Kidney capillary endothelial cell (primary cell): ENCODE results near the gene HADHA.
A peak's percentile ranks its signal among the peaks of the same experiment; 100 is the strongest.
"Not testable (repeated sequence)": the region's sequence is repeated elsewhere in the genome, so short reads cannot be mapped to it uniquely, and the experiment has no call there.

Experiments
- DNase-seq: peaks from one replicate; pipeline ENCODE4 v3.0.0-alpha.2; 2018; ENCODE audit warnings: low spot score

Gene HADHA

GRCh38 chr2:26244309-26245230, at the start of gene HADHA, which contains the start of gene HADHB:
Gene HADHA, minus strand, starts transcription at chr2:26244632. Its CDS starts 36 bp downstream, at chr2:26244596.
Gene HADHB, plus strand, starts transcription at chr2:26244939. Its CDS starts 9,316 bp downstream, at chr2:26254255.
- DNase-seq, result peak; percentile 83

GRCh38 chr2:26292646-26293045, 48.2 kb upstream of the HADHA start:
- DNase-seq, result no peak

GRCh38 chr2:26290001-26290400, 45.6 kb upstream of the HADHA start:
- DNase-seq, result no peak

DNA sequence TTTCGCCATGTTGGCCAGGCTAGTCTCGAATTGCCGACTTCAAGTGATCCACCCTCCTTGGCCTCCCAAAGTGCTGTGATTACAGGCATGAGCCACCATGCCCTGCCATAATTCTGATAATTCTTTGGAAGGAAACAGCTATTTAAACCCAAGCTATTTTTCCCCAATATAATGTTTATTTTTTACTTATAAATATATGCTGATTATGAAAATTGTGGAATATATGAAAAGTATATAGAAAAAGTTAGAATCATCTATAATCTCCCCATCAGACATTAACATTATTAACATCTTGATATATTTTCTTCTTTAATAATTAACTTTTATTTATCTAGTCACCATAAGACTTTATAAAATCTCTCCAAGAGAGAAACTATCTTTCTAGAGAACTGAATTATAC, 41.5 kb upstream of the HADHA start:
- no peak for DNase-seq

GRCh38 chr2:26284132-26284531, 39.7 kb upstream of the HADHA start:
- DNase-seq, result no peak

GRCh38 chr2:26283606-26284005, 39.2 kb upstream of the HADHA start:
- no peak for DNase-seq

DNA sequence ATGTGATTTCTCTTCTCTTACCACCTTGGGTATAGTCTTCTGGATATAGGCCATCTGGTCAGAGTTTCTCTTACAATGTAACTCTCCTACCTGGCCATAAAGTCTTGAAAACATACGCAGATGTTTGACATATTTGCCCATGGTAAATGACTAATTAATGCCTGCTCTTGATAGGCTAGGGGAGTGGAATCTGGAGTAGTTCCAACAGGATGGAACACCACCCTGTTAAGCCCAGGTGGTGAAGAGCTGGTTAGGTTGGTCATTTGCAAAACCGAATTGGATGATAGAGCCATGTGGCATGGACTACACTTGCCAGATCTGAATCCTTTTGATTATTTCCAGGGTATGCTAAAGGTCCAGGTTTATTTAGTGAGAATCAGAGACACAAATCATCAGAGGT, 36.8 kb upstream of the HADHA start:
- no peak for DNase-seq

DNA sequence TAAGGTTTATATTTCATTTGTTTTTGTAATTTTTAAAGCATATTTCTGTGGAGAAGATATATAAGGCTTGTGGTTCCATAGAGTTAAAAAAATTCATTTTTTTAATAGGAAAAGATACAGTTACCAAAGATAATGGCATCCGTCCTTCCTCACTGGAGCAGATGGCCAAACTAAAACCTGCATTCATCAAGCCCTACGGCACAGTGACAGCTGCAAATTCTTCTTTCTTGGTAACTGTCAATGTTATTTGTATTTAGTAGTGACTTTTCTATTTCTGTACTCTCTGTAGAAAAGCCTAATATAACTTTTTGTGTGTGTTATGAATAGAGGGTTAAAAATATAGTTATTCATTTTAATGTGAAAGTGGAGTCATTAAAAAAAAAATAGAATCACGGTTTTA, 35.5 kb upstream of the HADHA start:
- DNase-seq, result no peak

- no peak for DNase-seq
Measured at GRCh38 chr2:26276484-26277227, 32.2 kb upstream of the HADHA start.

- no peak for DNase-seq
Measured at GRCh38 chr2:26274058-26274613, 29.7 kb upstream of the HADHA start.

DNA sequence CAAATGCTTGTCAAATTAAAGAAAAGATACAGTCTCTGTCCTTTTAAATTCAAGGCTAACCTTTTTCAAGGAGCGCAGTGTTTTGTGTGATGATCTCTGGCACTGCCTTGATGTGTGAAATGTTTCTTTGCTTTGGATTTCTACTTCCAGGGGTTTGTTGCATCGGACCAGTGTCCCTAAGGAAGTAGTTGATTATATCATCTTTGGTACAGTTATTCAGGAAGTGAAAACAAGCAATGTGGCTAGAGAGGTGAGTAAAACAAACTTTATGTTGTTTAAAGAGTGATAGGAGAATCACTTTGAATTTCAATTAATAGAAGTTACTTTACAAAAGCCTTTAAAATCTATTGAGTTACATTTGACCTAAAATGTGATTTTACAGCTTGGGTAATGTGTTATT, 29.1 kb upstream of the HADHA start:
- DNase-seq, result no peak

DNA sequence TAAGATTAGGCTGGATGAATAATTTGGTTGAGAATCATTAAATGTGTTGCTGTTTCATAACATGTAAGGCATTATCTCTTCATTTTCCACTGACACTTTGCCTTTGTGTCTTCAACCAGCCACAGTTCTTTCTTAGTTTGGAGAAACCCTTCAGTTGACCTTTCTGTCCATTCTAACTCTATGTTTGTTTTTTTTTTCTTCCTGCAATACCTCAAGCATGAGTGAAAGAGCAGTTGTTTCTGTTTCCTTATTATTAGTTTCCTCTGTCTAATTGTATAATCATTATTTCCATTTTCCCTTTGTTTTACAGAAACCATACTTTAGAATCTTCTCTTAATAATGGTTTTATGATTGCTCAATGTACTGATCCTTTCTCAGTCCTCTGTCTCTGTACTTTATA, 25.9 kb upstream of the HADHA start:
- DNase-seq, result no peak

- no peak for DNase-seq
Measured at GRCh38 chr2:26269571-26270158, 25.2 kb upstream of the HADHA start.

- not testable (repeated sequence) for DNase-seq
Measured at GRCh38 chr2:26268670-26269385, 24.4 kb upstream of the HADHA start.

GRCh38 chr2:26268213-26268612, 23.8 kb upstream of the HADHA start:
- no peak for DNase-seq

GRCh38 chr2:26258836-26259235, 14.4 kb upstream of the HADHA start:
- not testable (repeated sequence) for DNase-seq

- DNase-seq, result no peak
Measured at GRCh38 chr2:26255759-26256384, 11.4 kb upstream of the HADHA start.

DNA sequence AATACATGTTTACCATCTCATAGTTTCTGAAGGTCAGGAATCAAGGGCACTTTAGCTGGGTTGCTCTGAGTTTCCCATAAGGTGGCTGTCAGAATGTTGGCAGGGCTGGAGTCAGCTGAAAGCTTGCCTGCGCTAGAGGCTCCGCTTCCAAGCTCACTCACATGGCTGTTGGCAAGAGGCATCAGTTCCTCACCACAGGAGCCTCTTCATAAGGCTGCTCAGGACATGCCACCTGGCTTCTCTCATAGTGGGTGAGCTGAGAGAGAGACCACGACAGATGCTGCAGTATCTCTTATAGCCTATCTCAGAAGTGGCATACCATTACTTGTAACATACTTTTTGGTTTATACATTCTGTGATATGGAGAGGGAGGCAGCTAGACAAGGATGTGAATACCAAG, 7.5 kb upstream of the HADHA start:
- no peak for DNase-seq

DNA sequence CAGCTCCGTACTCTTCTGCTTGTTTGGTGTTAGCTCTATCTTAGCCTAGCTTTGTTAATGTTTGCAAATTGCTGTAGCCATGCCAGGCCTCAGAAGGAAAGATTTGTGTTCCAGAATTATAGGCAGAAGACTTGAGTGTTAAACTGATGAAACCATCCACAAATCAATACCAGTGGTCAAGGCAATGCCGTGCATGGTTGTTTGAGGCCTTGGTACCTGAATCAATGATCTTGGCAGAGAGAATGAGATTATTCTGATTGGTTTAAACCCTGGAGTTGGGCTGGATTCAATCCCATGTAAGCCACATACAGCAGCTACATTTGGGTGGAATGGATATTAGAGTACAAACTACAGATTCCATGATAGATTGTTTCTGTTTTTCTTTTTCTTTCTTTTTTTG, 5.2 kb upstream of the HADHA start:
- no peak for DNase-seq

DNA sequence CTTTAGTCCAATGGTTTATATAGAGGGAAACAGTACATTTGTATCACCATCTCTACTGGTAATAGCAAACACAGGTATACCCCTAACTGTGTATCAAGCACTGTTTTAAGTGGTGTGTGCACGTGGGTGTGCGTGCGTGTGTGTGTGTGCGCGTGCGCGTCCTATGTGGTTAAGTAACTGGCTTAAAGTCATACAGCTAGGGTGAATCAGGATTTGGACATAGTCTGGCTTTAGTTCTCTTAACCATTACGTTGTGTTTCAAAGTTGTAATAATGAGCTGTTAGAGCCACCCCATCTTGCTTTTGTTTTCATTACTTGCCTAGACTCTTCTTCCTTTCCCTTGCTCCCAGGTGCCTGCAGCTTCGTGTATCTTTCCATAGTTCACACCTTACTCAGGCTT, 2.4 kb upstream of the HADHA start:
- no peak for DNase-seq

DNA sequence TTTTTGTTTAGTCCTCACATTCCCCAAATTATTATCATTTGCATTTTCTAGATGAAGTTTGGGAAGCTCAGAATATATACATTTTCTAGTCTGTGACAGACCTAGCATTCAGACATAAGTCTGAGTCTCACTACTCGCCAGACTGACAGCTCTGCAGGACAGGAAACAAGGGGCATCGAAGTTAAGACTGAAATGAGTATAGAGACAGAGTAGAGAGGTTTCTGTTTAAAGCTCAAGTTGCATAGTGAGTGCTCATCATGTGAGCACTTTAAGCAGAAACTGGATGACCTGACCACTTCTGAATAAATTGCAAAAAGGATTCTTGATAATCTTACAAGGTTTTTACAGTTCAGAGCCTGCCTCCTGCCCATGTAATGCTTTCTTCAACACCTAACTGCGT, 1.4 kb upstream of the HADHA start:
- DNase-seq, result peak; percentile 13
